ENCODE measurements around the gene COBL. TPM values are rescaled to one million over a fixed set of nuclear protein-coding genes. Genes with fewer than 3 reads are reported as not detected.

COBL gene
- total and polyA plus RNA-seq, 2 experiments from 2014 or later: 0.07 to 0.69 TPM

GRCh38 chr7:51304729-51305128 is 11.9 kb downstream of the COBL start:
- Histone ChIP-seq H3K9me3 (ENCODE audit: low read depth) (no peaks in the 10 kb centered on the region), H3K4me1 (ENCODE audit: low read depth) (peaks cover 8% of the 10 kb centered on the region), H3K27me3 (peaks cover 12% of the 10 kb centered on the region), H3K4me3 (no peak overlapping the region), H3K36me3 (no peaks in the 10 kb centered on the region), H3K27ac (no peak overlapping the region)
- no peak for DNase-seq (ENCODE audit: low read depth in 1 of 2, low spot score in 1 of 2)
- TF ChIP-seq CTCF (IDR thresholded peaks at IDR 0.05; ENCODE audit: low read depth, low read length): no peak

DNA sequence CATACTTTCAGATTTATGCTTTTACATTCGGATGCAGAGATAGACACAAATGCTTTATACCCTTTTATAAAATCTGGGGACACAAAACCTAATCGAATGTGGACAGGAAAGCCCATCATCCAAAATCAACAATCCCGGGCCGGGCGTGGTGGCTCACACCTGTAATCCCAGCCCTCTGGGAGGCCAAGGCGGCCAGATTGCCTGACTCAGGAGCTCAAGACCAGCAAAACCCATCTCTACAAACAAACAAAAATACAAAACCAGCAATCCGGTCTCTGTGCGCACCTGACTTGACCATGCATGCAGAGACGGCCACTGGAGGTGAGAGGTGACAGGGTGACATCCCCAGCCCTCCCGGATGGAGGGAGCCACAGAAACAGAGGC is 13.5 kb downstream of the COBL start:
- Histone ChIP-seq H3K27ac (no peak overlapping the region), H3K9me3 (ENCODE audit: low read depth) (no peaks in the 10 kb centered on the region), H3K4me3 (no peak overlapping the region), H3K27me3 (peaks cover 9% of the 10 kb centered on the region), H3K36me3 (no peaks in the 10 kb centered on the region), H3K4me1 (ENCODE audit: low read depth) (peaks cover 3% of the 10 kb centered on the region)
- TF ChIP-seq CTCF (IDR thresholded peaks at IDR 0.05; ENCODE audit: low read depth, low read length): no peak
- no peak for DNase-seq (ENCODE audit: low read depth in 1 of 2, low spot score in 1 of 2)

DNA sequence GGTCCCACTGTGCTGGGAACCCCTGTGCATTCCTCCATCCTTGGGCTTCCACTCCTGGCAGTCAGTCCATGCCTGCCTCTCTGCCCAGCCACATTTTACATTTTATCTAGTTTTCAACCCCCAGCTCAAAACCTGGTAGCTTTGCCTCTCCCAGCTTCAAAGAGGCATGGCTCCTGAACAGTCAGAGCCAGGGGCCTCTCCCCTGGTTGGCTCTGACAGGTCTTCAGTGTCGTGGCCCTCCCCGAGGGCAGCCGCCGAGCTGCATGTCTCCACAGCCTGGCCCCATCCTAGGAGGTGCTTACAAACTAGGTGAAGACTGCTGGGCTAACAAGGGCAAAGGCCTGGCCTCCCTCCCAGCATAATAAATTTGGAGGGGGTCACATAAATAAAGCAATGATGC is 14.8 kb downstream of the COBL start:
- no peaks in the 10 kb centered on the region for H3K4me1 ChIP-seq (ENCODE audit: low read depth)
- H3K36me3 ChIP-seq: no peaks in the 10 kb centered on the region
- H3K27me3 ChIP-seq: peaks cover 7% of the 10 kb centered on the region
- TF ChIP-seq CTCF (IDR thresholded peaks at IDR 0.05; ENCODE audit: low read depth, low read length): no peak
- DNase-seq (ENCODE audit: low read depth in 1 of 2, low spot score in 1 of 2): no peak
- H3K4me3 ChIP-seq: no peak overlapping the region
- H3K9me3 ChIP-seq (ENCODE audit: low read depth): no peaks in the 10 kb centered on the region
- H3K27ac ChIP-seq: no peak overlapping the region

DNA sequence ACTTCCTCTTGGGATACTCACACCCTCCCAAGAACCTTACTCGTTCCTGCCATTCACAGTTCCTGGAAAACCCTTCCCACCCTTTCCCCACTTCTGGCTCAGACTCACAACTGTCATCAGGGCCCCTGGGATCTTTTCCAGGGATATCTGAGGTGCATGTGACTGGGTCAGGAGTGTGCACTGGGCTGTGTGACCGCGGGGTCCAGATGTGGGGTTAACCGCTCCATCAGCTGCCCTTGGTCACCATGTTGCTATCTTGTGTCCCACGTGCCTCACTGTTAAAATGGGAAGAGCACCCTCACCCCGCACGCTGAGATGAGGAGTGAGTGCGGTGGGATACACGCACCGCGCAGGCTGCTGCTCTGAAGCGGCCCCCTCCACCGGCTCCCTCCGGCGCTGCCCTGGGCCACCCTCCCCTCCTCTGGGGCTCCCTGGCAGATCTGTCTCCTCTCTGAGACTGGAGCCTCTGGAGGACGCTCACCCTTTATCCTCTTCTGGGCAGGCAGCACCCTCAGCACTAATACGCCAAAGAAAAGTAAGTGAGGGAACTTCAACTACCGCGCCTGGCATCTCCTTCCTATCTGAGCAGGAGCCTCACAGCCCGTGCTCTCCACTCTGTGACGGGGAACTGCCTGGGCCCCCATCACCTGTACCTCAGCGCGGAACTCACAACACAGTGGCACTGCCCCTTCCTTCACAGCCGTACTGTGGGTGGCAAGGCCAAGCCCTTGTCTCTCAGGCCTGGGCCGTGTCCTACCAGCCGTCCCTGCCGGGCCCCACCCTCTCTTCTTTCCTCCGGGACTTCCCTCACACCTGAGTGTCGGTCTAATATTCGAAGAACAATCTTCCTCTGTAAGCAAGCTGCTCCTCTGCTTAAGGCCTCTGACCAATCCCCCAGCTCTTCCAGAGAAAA is 15.6 kb downstream of the COBL start:
- Histone ChIP-seq H3K4me1 (ENCODE audit: low read depth) (peaks cover 2% of the 10 kb centered on the region), H3K9me3 (ENCODE audit: low read depth) (no peaks in the 10 kb centered on the region), H3K4me3 (no peak overlapping the region), H3K36me3 (no peaks in the 10 kb centered on the region), H3K27ac (no peak overlapping the region), H3K27me3 (no peaks in the 10 kb centered on the region)
- DNase-seq (ENCODE audit: low read depth in 1 of 2, low spot score in 1 of 2): no peak
- no peak for TF ChIP-seq CTCF (IDR thresholded peaks at IDR 0.05; ENCODE audit: low read depth, low read length)

GRCh38 chr7:51299391-51300133 is 17.0 kb downstream of the COBL start:
- no peaks in the 10 kb centered on the region for H3K9me3 ChIP-seq (ENCODE audit: low read depth)
- H3K4me1 ChIP-seq (ENCODE audit: low read depth): peaks cover 7% of the 10 kb centered on the region
- no peak overlapping the region for H3K27ac ChIP-seq
- H3K36me3 ChIP-seq: no peaks in the 10 kb centered on the region
- no peak overlapping the region for H3K4me3 ChIP-seq
- no peak for DNase-seq (ENCODE audit: low read depth in 1 of 2, low spot score in 1 of 2)
- no peak for TF ChIP-seq CTCF (IDR thresholded peaks at IDR 0.05; ENCODE audit: low read depth, low read length)
- no peaks in the 10 kb centered on the region for H3K27me3 ChIP-seq
